T-cell (primary cell): ENCODE results near the gene GLCE. TPM values are rescaled to one million over a fixed set of nuclear protein-coding genes. Genes with fewer than 3 reads are reported as not detected.
A peak's percentile ranks its signal among the peaks of the same experiment; 100 is the strongest.

Experiments used
- ATAC-seq, 4 experiments: fragments of 200-7000 bp in 3 of 4; fragments of 150-1000 bp in 1 of 4; cut with Tn5 transposase; replicated peaks in 1 of 4; 1 replicate in 3 of 4; 2 replicates in 1 of 4; pipeline ENCODE4 v1.10.0; 2021; ENCODE audit warnings: moderate library complexity in 3 of 4, mild to moderate bottlenecking in 2 of 4, moderate number of reproducible peaks in 1 of 4
- CTCF ChIA-PET, 2 donors: fragments of 300-600 bp; sonication (Branson Sonifier 250); formaldehyde crosslinking; loops; one replicate each; lab custom pipeline; 2022; ENCODE audit warnings: antibody characterized with exemption in 2 of 2; lab: Charles Lee
- POLR2A ChIA-PET, 2 donors: fragments of 300-600 bp; sonication (Branson Sonifier 250); formaldehyde crosslinking; loops; one replicate each; lab custom pipeline; 2022; ENCODE audit warnings: antibody characterized with exemption in 2 of 2; lab: Charles Lee
- DNase-seq, 35 experiments: peaks; one replicate each; pipeline versions ENCODE4 v3.0.0 to v3.0.0-alpha.2; 2013 to 2023
- H3K27ac ChIP-seq: one replicate; pipeline ENCODE4 v1.5.1; 2013; ENCODE audit warnings: low read length
- H3K27me3 ChIP-seq, 2 experiments: replicated peaks in 1 of 2; 1 replicate in 1 of 2; 2 replicates in 1 of 2; pipeline versions ENCODE4 v1.6.1 to v1.7.0; 2013; ENCODE audit warnings: low read length in 1 of 2, mixed read lengths in 1 of 2; ENCODE audit not compliant: control insufficient read depth in 2 of 2, insufficient read depth in 2 of 2; ENCODE audit errors: extremely low read depth in 1 of 2
- H3K36me3 ChIP-seq, 2 donors: 1 replicate in 1 of 2; 2 replicates in 1 of 2; pipeline versions ENCODE4 v1.6.1 to v1.7.0; 2013; ENCODE audit warnings: low read length in 1 of 2; ENCODE audit not compliant: control insufficient read depth in 2 of 2, insufficient read depth in 1 of 2; ENCODE audit errors: extremely low read depth in 1 of 2
- H3K4me1 ChIP-seq, 2 experiments: 1 replicate in 1 of 2; 2 replicates in 1 of 2; pipeline versions ENCODE4 v1.6.1 to v1.7.0; 2013; ENCODE audit warnings: low read length in 2 of 2, mixed read lengths in 1 of 2; ENCODE audit not compliant: insufficient read depth in 2 of 2, control insufficient read depth in 1 of 2; ENCODE audit errors: extremely low read depth in 1 of 2
- H3K4me3 ChIP-seq, 2 donors: 1 replicate in 1 of 2; 2 replicates in 1 of 2; pipeline versions ENCODE4 v1.5.1 to v1.7.0; 2013; ENCODE audit warnings: mild to moderate bottlenecking in 2 of 2, low read length in 1 of 2, moderate library complexity in 1 of 2; ENCODE audit not compliant: control insufficient read depth in 1 of 2; ENCODE audit errors: extremely low read depth in 1 of 2
- H3K9me3 ChIP-seq: 2 replicates; pipeline ENCODE4 v1.7.0; 2013
- H3K27ac Mint-ChIP-seq, 2 donors: one replicate each; pipeline ENCODE4 v1.8.0; 2020 to 2021; ENCODE audit warnings: mild to moderate bottlenecking in 2 of 2, mixed read lengths in 2 of 2
- H3K27me3 Mint-ChIP-seq, 2 donors: one replicate each; pipeline ENCODE4 v1.8.0; 2021 to 2022; ENCODE audit warnings: mixed read lengths in 2 of 2
- H3K36me3 Mint-ChIP-seq: one replicate; pipeline ENCODE4 v1.8.0; 2021; ENCODE audit warnings: mixed read lengths
- H3K4me1 Mint-ChIP-seq, 3 donors: one replicate each; pipeline ENCODE4 v1.8.0; 2020 to 2022; ENCODE audit warnings: mixed read lengths in 3 of 3, mild to moderate bottlenecking in 1 of 3
- H3K4me3 Mint-ChIP-seq, 3 donors: one replicate each; pipeline ENCODE4 v1.8.0; 2020 to 2022; ENCODE audit warnings: mild to moderate bottlenecking in 3 of 3, mixed read lengths in 3 of 3, moderate library complexity in 3 of 3
- H3K9me3 Mint-ChIP-seq, 3 donors: one replicate each; pipeline ENCODE4 v1.8.0; 2020 to 2022; ENCODE audit warnings: mixed read lengths in 3 of 3
- WGBS: methylation state at CpG from one replicate; pipeline ENCODE4 v1.1.5; 2013; ENCODE audit warnings: missing lambda C conversion rate; ENCODE audit not compliant: insufficient coverage; 5-methylcytosine and 5-hydroxymethylcytosine counted together
- total RNA-seq, 35 experiments: library from RNA in 6 of 35; stranded (reverse) in 6 of 35; fragments of 120-200 nt in 1 of 35; gene quantifications; one replicate each; pipeline versions ENCODE4 v1.2.1 to v1.2.4 and lab custom pipeline; 2013 to 2026

GLCE gene
- total RNA-seq, 5 donors from 2014 or later (not counting 1 experiment from before 2014, with no cell fraction given), result 5.1 to 6.6 (median 5.5) TPM

DNA sequence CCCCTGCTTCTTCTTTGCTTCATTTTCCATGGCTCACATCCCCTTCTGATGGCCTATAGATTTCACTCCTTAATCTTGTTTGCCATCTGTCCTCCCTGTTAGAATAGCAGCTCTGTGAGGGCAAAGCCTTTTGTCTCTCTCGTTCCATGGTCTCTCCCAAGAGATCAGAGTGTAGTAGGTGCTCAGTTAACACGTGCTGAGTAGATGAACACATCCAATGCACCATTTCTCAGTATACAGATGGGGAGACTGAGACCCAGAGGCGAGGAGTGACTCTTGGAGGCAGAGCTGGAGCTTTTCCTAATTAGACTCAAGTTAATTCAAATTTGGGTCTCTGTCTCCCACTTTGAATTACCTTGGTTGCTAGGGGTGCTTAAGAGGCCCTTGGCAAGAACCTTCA lies 142.5 kb downstream of the GLCE start:
- POLR2A ChIA-PET, result no interaction called here
- ATAC-seq, result no peak
- H3K4me3 Mint-ChIP-seq, result no peak overlapping the region
- Histone ChIP-seq H3K27me3 (peaks cover 8 to 53% of the 10 kb centered on the region in 2 experiments), H3K9me3 (no peaks in the 10 kb centered on the region), H3K4me1 (peaks cover 0 to 8% of the 10 kb centered on the region in 2 experiments), H3K36me3 (no peaks in the 10 kb centered on the region), H3K27ac (no peak overlapping the region), H3K4me3 (no peak overlapping the region)
- WGBS, result no CpG with 5 or more reads among the region's 3 CpGs
- H3K27me3 Mint-ChIP-seq, result peaks cover 50 to 51% of the 10 kb centered on the region in 2 donors
- CTCF ChIA-PET, result no interaction called here
- peaks cover 3 to 9% (median 8%) of the 10 kb centered on the region in 3 donors for H3K4me1 Mint-ChIP-seq
- H3K9me3 Mint-ChIP-seq, result no peaks in the 10 kb centered on the region
- DNase-seq, result no peak
- H3K27ac Mint-ChIP-seq, result peak overlapping the region in 1 of 2 donors; percentile 66
- no peaks in the 10 kb centered on the region for H3K36me3 Mint-ChIP-seq

DNA sequence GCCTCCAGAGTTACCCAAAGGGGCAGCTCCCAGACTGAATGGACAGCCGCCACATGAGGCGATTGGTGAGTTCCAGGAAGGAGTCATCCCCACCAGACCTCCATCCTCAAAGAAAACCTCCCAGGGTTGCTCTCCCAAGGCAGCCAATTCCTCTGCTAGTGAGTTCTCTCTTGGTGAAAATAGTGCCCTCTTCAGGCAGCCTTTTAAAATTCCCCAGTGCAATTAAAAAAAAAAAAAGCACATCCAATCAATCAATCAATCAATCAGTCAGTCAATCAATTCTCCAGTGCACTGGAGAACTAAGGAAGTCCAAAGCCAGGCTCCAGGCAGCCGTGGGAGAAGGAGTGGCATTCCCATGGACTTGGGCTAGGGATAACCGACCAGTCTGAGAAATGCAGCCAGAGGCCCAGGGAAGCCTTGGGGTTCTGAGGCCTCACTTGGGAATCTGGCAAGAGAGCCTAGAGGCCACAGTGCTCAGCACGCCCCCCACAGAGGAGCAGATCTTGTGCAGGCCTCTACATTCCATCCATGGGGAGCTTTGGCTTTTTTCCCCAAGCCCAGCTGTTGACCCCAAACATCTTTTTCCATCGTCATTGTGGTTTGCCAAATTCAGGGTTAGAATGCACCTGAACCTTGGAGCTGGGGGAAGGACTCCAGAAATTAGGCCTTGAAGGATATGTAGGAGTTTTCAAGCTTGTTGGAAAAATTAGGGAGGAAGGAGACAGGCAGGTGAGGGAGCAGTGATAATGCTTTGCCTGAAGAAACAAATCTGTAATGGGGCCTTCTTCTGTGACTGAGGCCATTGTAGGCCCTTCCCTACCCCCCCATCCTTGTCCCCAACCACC lies 143.1 kb downstream of the GLCE start:
- Histone ChIP-seq H3K36me3 (no peaks in the 10 kb centered on the region), H3K27me3 (peaks cover 8 to 47% of the 10 kb centered on the region in 2 experiments), H3K9me3 (no peaks in the 10 kb centered on the region), H3K4me3 (no peak overlapping the region), H3K27ac (no peak overlapping the region), H3K4me1 (peaks cover 0 to 8% of the 10 kb centered on the region in 2 experiments)
- no peaks in the 10 kb centered on the region for H3K9me3 Mint-ChIP-seq
- DNase-seq (no peak), ATAC-seq (no peak)
- peaks cover 3 to 9% (median 8%) of the 10 kb centered on the region in 3 donors for H3K4me1 Mint-ChIP-seq
- WGBS, result 65% methylated on average over 4 of the region's 6 CpGs
- POLR2A ChIA-PET, result no interaction called here
- CTCF ChIA-PET, result no interaction called here
- peaks cover 46 to 47% of the 10 kb centered on the region in 2 donors for H3K27me3 Mint-ChIP-seq
- no peak overlapping the region for H3K27ac Mint-ChIP-seq
- H3K4me3 Mint-ChIP-seq, result no peak overlapping the region
- no peaks in the 10 kb centered on the region for H3K36me3 Mint-ChIP-seq

DNA sequence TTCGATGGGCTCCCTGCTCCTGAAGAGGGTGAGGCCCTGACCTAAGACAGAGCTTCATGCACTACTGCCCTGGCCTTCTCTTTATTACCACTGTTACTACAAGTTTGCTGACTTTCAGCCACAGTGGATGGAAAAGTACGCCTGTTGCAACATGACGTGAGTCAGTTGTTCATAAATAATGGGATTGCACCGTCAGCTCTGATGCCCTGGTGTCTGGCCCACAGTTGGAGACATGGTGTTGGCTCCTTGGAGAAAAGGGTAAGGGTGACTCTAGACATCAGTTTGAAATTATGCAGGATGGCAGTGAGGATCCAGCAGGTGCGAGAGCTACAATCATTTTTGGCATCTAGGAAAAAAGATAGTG lies 143.7 kb downstream of the GLCE start:
- H3K9me3 ChIP-seq, result no peaks in the 10 kb centered on the region
- no peaks in the 10 kb centered on the region for H3K36me3 ChIP-seq
- ATAC-seq (no peak), DNase-seq (no peak)
- CTCF ChIA-PET, result no interaction called here
- peaks cover 3 to 9% (median 8%) of the 10 kb centered on the region in 3 donors for H3K4me1 Mint-ChIP-seq
- no peak overlapping the region for H3K4me3 Mint-ChIP-seq
- no peak overlapping the region for H3K27ac Mint-ChIP-seq
- POLR2A ChIA-PET, result no interaction called here
- peaks cover 8 to 52% of the 10 kb centered on the region in 2 experiments for H3K27me3 ChIP-seq
- H3K36me3 Mint-ChIP-seq, result no peaks in the 10 kb centered on the region
- peaks cover 0 to 8% of the 10 kb centered on the region in 2 experiments for H3K4me1 ChIP-seq
- no peak overlapping the region for H3K27ac ChIP-seq
- H3K9me3 Mint-ChIP-seq, result no peaks in the 10 kb centered on the region
- 55% methylated on average over 4 of the region's 5 CpGs for WGBS
- no peak overlapping the region for H3K4me3 ChIP-seq
- peaks cover 52 to 53% of the 10 kb centered on the region in 2 donors for H3K27me3 Mint-ChIP-seq

DNA sequence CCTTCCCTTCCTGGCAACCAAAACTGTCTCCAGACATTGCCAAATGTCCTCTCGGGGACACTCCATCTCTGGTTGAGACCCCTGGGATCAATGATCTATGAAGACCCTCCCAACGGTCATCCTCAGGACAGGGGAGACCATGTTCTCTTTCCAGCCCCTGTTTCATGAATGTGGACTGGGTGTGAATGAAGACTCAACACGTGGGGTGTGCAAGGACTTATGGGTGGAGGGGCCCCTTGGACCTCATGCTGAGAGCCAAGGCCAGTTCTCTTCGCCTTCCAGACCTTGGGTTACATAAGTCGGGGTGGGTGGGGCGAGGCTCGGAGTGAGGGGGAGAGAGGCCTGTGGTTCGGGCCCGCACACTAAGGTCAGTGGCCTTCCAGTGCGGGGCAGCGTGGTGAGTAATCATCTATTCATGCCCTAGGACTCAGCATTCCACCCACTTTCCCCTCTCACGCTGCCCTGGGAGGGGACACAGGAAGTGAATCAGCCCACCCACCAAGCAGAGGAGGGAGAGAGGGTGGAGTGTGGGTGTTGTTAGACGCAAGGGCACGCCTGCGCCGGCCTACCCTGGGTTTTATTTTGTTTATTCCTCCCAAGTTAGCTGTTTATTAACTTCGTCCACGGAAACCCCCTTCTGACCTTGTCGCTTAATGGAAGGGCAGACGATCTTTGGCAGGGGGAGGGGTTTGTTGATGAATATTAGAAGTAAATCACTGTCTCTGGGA lies 144.9 kb downstream of the GLCE start:
- ATAC-seq, result no peak
- ChIA-PET CTCF (no interaction called here), POLR2A (no interaction called here)
- Mint-ChIP-seq H3K4me1 (peaks cover 0 to 8% (median 0%) of the 10 kb centered on the region in 3 donors), H3K36me3 (no peaks in the 10 kb centered on the region), H3K4me3 (no peak overlapping the region), H3K27me3 (peaks cover 45 to 48% of the 10 kb centered on the region in 2 donors), H3K9me3 (no peaks in the 10 kb centered on the region), H3K27ac (no peak overlapping the region)
- H3K27ac ChIP-seq, result no peak overlapping the region
- H3K36me3 ChIP-seq, result no peaks in the 10 kb centered on the region
- no peaks in the 10 kb centered on the region for H3K9me3 ChIP-seq
- 74% methylated on average over 3 of the region's 20 CpGs for WGBS
- H3K4me3 ChIP-seq, result no peak overlapping the region
- DNase-seq, result no peak
- no peaks in the 10 kb centered on the region for H3K4me1 ChIP-seq
- peaks cover 2 to 41% of the 10 kb centered on the region in 2 experiments for H3K27me3 ChIP-seq

DNA sequence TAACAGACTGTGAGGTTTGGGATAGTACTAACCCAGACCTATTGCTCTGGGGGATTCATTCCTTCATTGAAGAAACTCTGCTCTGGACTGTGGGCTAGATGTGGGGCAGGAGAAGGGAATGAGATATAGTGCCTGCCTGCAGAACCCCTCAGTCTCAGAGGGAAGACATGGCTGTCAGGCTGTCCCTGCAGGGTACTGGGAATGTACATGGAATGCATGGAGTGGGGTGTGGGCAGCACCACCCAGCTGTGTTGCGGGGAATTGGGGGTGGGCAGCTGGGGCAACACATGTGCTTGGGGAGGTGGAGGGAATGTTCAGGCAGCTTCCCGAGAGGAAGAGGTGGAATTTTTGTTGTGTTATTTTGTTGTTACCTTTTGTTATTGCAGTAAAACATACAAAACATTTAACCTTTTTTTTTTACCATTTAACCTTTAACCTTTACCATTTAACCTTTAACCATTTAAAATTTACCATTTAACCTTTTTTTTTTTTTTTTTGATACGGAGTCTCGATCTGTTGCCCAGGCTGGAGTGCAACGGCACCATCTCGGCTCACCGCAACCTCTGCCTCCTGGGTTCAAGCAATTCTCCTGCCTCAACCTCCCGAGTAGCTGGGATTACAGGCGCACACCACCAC lies 145.6 kb downstream of the GLCE start:
- Histone ChIP-seq H3K36me3 (no peaks in the 10 kb centered on the region), H3K27ac (no peak overlapping the region), H3K4me1 (no peaks in the 10 kb centered on the region), H3K27me3 (peaks cover 2 to 39% of the 10 kb centered on the region in 2 experiments), H3K4me3 (no peak overlapping the region), H3K9me3 (no peaks in the 10 kb centered on the region)
- H3K27me3 Mint-ChIP-seq, result peaks cover 40 to 43% of the 10 kb centered on the region in 2 donors
- H3K36me3 Mint-ChIP-seq, result no peaks in the 10 kb centered on the region
- no peak for ATAC-seq
- no peak overlapping the region for H3K27ac Mint-ChIP-seq
- 70% methylated on average over 3 of the region's 9 CpGs for WGBS
- peaks cover 0 to 1% (median 0%) of the 10 kb centered on the region in 3 donors for H3K4me1 Mint-ChIP-seq
- no peaks in the 10 kb centered on the region for H3K9me3 Mint-ChIP-seq
- CTCF ChIA-PET, result no interaction called here
- H3K4me3 Mint-ChIP-seq, result no peak overlapping the region
- no peak for DNase-seq
- POLR2A ChIA-PET, result no interaction called here

DNA sequence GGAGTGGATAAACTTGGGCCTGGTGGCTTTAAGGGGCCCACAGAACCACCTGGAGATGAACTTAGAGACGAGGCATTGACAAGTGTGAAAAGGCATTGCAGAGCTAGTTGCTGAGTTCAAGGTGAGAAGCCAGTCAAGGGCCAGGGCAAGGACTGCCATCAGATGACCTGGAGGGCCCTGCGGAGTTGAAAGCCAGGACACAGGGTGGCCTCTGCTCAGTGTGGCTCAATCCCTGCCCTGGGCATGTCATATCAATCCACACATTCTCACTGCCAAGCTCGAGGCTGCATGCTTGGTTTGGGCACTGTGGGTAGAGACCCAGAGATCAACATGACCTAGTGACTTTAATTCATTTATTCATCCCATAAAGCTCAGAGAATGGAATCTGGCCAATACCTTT lies 147.5 kb downstream of the GLCE start:
- POLR2A ChIA-PET, result interaction anchor here in 1 of 2 donors (0.5 kb wide), 1 partner anchor 658 kb away, joined by 5 read pairs; no protein-coding TSS in a partner anchor
- no peak overlapping the region for H3K4me3 Mint-ChIP-seq
- H3K27me3 Mint-ChIP-seq, result peaks cover 22 to 36% of the 10 kb centered on the region in 2 donors
- ATAC-seq (no peak), DNase-seq (no peak)
- no peaks in the 10 kb centered on the region for H3K36me3 Mint-ChIP-seq
- H3K27ac Mint-ChIP-seq, result no peak overlapping the region
- no peaks in the 10 kb centered on the region for H3K4me1 Mint-ChIP-seq
- no peaks in the 10 kb centered on the region for H3K9me3 Mint-ChIP-seq
- Histone ChIP-seq H3K4me1 (no peaks in the 10 kb centered on the region), H3K4me3 (no peak overlapping the region), H3K9me3 (no peaks in the 10 kb centered on the region), H3K36me3 (no peaks in the 10 kb centered on the region), H3K27me3 (peaks cover 0 to 25% of the 10 kb centered on the region in 2 experiments), H3K27ac (no peak overlapping the region)
- CTCF ChIA-PET, result no interaction called here
- WGBS, result 47% methylated on average over 2 of the region's 3 CpGs
